Testis (tissue), 2 donors: ENCODE results near the gene SAMD4B.

Experiments
- POLR2A ChIP-seq: fragments of 450-650 bp; IDR thresholded peaks from one replicate; pipeline ENCODE4 v1.6.1; 2017; ENCODE audit warnings: antibody characterized with exemption, mild to moderate bottlenecking, moderate library complexity
- TF ChIP-seq, protein P1 (sequence below), 3 experiments: fragments of 450-650 bp in 2 of 3; fragments of 200-600 bp in 1 of 3; sonication (generic) in 1 of 3; IDR thresholded peaks; one replicate each; pipeline ENCODE4 v1.5.1; 2016 to 2019; ENCODE audit warnings: antibody characterized with exemption in 3 of 3, mild to moderate bottlenecking in 2 of 3, moderate library complexity in 1 of 3

DNA sequence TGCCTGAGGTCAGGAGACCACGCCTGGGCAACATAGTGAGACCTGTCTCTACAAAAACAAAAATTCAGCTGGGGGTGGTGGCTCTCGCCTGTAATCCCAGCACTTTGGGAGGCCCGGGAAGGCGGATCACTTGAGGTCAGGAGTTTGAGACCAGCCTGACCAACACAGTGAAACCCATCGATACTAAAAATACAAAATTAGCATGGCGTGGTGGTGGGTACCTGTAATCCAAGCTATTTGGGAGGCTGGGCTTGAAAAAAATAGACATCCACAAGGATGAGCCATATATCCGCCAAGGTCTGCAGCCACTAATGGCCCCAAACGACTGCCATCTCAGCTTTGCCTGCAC is 90.4 kb downstream of the SAMD4B start:
- TF ChIP-seq, protein P1, sequence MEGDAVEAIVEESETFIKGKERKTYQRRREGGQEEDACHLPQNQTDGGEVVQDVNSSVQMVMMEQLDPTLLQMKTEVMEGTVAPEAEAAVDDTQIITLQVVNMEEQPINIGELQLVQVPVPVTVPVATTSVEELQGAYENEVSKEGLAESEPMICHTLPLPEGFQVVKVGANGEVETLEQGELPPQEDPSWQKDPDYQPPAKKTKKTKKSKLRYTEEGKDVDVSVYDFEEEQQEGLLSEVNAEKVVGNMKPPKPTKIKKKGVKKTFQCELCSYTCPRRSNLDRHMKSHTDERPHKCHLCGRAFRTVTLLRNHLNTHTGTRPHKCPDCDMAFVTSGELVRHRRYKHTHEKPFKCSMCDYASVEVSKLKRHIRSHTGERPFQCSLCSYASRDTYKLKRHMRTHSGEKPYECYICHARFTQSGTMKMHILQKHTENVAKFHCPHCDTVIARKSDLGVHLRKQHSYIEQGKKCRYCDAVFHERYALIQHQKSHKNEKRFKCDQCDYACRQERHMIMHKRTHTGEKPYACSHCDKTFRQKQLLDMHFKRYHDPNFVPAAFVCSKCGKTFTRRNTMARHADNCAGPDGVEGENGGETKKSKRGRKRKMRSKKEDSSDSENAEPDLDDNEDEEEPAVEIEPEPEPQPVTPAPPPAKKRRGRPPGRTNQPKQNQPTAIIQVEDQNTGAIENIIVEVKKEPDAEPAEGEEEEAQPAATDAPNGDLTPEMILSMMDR (IDR thresholded peaks at IDR 0.05) = no peak
- TF ChIP-seq POLR2A = no peak
